Pancreas (tissue), 10 donors: Measurements from ENCODE around the gene IBA57. TPM values are rescaled to one million over a fixed set of nuclear protein-coding genes. Genes with fewer than 3 reads are reported as not detected.

Source experiments
- ATAC-seq, 4 donors: fragments of 200-7000 bp; cut with Tn5 transposase; one replicate each; pipeline versions ENCODE4 v1.8.0 to v1.9.1; 2020; ENCODE audit warnings: mild to moderate bottlenecking in 4 of 4, moderate library complexity in 4 of 4
- DNase-seq, 6 donors: peaks; one replicate each; pipeline ENCODE4 v3.0.0-alpha.2; 2020
- FAIRE-seq: peaks from 2 replicates; lab custom pipeline; 2012; peaks lifted over from hg19 to GRCh38; lab: Jason Lieb, UNC
- H3K27ac ChIP-seq, 4 donors: fragments of 200-600 bp; sonication (generic); 1 replicate in 3 of 4; 2 replicates in 1 of 4; pipeline versions ENCODE4 v1.5.0 to v1.8.0; 2020
- H3K27me3 ChIP-seq, 4 donors: fragments of 200-600 bp; one replicate each; pipeline ENCODE4 v1.8.0; 2021
- H3K36me3 ChIP-seq, 3 donors: fragments of 200-600 bp; sonication (generic) in 1 of 3; one replicate each; pipeline versions ENCODE4 v1.5.0 to v1.8.0; 2020 to 2021
- H3K4me1 ChIP-seq, 3 donors: fragments of 200-600 bp; one replicate each; pipeline ENCODE4 v1.8.0; 2021
- H3K4me3 ChIP-seq, 4 donors: fragments of 200-600 bp; sonication (generic) in 2 of 4; one replicate each; pipeline versions ENCODE4 v1.5.0 to v1.8.0; 2020 to 2021
- H3K9me3 ChIP-seq, 4 donors: fragments of 200-600 bp; one replicate each; pipeline ENCODE4 v1.8.0; 2021
- WGBS, 2 donors: extraction: QIAGEN DNeasy Blood & Tissue Kit; methylation state at CpG; one replicate each; pipeline ENCODE4 v1.1.7; 2013; 5-methylcytosine and 5-hydroxymethylcytosine counted together
- intact Hi-C, 3 donors: fragments of 100-400 bp; cut with DNase I; formaldehyde crosslinking; loops; one replicate each; pipeline versions ENCODE4 v1.11.1 to v1.14.2; 2022
- polyA plus RNA-seq, 2 donors: library from polyadenylated mRNA; stranded (reverse); fragments of 200-250 nt; gene quantifications; one replicate each; pipeline ENCODE4 v1.2.3, GENCODE V29; 2013
- total RNA-seq, 6 donors: library from RNA; stranded (reverse); fragmentation: NEBNext Ultra II Directional in 4 of 6; extraction: Animal tissue kit (Norgen Biotek cat#: 25700) in 4 of 6; gene quantifications; one replicate each; pipeline versions ENCODE4 v1.2.1 to v1.2.4, GENCODE V29; 2021 to 2023
- TF ChIP-seq, protein P1 (sequence below), 4 donors: fragments of 200-600 bp; sonication (generic) in 3 of 4; IDR thresholded peaks; one replicate each; pipeline versions ENCODE4 v1.5.0 to v1.8.0; 2021; ENCODE audit warnings: antibody characterized with exemption in 4 of 4
- donor health status: healthy with polysubstance abuse.
- donor health status: DM: no; HTN: no; CAD: no; lungs with moderate emphysema.
- donor health status: DM: no; HTN: no; CAD: no.
- donor health status: control.
- donor health status: control.
- donor health status: Bipolar disorder and iron deficiency.
- donor health status: DM: yes; HTN: yes; CAD: no.
- donor health status: DM: no; HTN: no; CAD: no.
- donor health status: DM: no; HTN: no; CAD: no.
- donor health status: DM: yes; HTN: yes; CAD: no.

IBA57 gene
- total and polyA plus RNA-seq, 8 donors, result 2.4 to 14.4 (median 7.0) TPM

DNA sequence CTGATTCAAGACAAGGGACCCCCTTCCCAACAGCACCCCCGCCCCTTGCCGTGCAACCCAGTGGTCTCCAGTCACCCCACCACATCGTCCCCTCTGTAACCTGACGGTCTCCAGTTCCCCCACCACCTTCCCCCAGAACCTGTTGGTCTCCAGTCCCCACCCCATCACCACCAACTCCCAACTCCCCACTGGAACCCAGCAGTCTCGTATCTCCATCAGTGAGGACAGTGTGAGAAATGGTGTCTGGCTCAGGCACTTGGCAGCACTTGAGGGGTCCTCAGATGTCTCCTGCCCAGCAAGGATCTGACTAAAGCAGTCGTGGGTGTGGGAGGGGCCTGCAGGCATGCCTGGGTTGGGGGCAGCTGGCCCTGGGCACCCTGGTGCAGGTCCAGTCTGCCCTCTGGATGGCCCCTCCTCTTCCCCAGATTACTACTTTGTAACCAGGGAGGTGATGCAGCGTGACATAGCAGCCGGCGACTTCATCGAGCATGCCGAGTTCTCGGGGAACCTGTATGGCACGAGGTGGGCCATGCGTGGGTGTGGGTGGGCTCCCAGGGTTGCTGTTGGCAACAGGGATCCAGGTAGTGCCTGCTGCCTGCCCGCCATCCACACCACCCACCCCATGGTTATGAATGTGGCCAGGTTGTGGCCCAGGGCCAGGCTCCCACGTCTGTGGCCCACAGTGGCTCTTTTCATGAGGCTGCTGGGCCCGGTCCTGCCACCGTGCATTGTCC, 19.0 kb upstream of the IBA57 start:
- peaks cover 0 to 23% (median 0%) of the 10 kb centered on the region in 3 donors for H3K36me3 ChIP-seq
- FAIRE-seq (no peak), ATAC-seq (no peak), DNase-seq (peak in 2 of 6 donors; percentile 12 to 17)
- no peaks in the 10 kb centered on the region for H3K9me3 ChIP-seq
- WGBS, 2 donors, result 90 to 92% methylated on average over 18 of the region's 18 CpGs
- H3K27ac ChIP-seq, result no peak overlapping the region
- intact Hi-C loops, result no loop called here
- no peaks in the 10 kb centered on the region for H3K27me3 ChIP-seq
- no peak overlapping the region for H3K4me3 ChIP-seq
- peaks cover 11 to 25% (median 23%) of the 10 kb centered on the region in 3 donors for H3K4me1 ChIP-seq
- TF ChIP-seq, protein P1, sequence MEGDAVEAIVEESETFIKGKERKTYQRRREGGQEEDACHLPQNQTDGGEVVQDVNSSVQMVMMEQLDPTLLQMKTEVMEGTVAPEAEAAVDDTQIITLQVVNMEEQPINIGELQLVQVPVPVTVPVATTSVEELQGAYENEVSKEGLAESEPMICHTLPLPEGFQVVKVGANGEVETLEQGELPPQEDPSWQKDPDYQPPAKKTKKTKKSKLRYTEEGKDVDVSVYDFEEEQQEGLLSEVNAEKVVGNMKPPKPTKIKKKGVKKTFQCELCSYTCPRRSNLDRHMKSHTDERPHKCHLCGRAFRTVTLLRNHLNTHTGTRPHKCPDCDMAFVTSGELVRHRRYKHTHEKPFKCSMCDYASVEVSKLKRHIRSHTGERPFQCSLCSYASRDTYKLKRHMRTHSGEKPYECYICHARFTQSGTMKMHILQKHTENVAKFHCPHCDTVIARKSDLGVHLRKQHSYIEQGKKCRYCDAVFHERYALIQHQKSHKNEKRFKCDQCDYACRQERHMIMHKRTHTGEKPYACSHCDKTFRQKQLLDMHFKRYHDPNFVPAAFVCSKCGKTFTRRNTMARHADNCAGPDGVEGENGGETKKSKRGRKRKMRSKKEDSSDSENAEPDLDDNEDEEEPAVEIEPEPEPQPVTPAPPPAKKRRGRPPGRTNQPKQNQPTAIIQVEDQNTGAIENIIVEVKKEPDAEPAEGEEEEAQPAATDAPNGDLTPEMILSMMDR (IDR thresholded peaks at IDR 0.05), result no peak

DNA sequence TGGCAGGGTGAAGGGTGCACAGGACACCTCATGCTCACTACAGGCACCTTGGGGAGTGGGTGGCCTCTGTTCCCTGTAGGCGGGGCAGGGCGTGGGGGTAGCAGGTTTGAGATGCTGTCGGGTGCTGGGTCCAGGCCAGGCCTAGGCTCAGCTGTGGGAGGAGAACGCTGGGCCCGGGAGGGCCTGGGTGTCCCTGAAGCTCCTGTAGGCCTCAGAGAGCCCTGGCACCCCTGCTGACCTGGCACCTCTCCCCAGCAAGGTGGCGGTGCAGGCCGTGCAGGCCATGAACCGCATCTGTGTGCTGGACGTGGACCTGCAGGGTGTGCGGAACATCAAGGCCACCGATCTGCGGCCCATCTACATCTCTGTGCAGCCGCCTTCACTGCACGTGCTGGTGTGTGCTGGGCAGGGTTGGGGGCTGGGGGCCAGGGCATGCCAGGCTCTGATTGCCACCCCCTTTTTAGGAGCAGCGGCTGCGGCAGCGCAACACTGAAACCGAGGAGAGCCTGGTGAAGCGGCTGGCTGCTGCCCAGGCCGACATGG, 18.4 kb upstream of the IBA57 start:
- H3K27ac ChIP-seq, result no peak overlapping the region
- H3K4me1 ChIP-seq, result peaks cover 8 to 19% (median 16%) of the 10 kb centered on the region in 3 donors
- H3K9me3 ChIP-seq, result no peaks in the 10 kb centered on the region
- 91% methylated on average over 20 of the region's 20 CpGs for WGBS, 2 donors
- FAIRE-seq (no peak), DNase-seq (peak in 4 of 6 donors; percentile 11 to 74 (median 22)), ATAC-seq (no peak)
- intact Hi-C loops, result no loop called here
- H3K27me3 ChIP-seq, result no peaks in the 10 kb centered on the region
- peaks cover 0 to 23% (median 0%) of the 10 kb centered on the region in 3 donors for H3K36me3 ChIP-seq
- no peak overlapping the region for H3K4me3 ChIP-seq
- TF ChIP-seq, protein P1 (IDR thresholded peaks at IDR 0.05), result no peak

DNA sequence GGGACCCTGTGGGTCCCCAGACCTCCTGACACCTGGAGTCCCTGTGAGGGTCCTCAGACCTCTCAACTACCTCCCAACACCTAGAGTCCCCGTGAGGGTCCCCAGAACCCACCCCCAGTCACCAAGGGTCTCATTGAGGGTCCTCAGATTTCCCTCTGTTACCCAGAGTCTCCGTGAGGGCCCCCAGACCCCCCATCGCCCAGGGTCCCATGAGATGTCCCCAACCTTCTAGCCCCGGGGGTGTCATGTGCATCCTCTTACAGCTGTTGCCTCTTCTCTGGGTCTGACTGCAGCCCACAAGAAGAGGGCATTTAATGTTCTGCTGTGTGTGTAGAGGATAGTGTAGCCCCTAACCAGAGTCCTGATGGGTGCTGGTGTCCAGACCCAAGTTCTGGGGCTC, 17.8 kb upstream of the IBA57 start:
- no peak overlapping the region for H3K4me3 ChIP-seq
- WGBS, 2 donors, result 79 to 87% methylated on average over 3 to 4 of the region's 4 CpGs
- no peak overlapping the region for H3K27ac ChIP-seq
- H3K9me3 ChIP-seq, result no peaks in the 10 kb centered on the region
- intact Hi-C loops, result no loop called here
- H3K36me3 ChIP-seq, result peaks cover 0 to 23% (median 0%) of the 10 kb centered on the region in 3 donors
- DNase-seq (no peak), FAIRE-seq (no peak), ATAC-seq (no peak)
- TF ChIP-seq, protein P1 (IDR thresholded peaks at IDR 0.05), result no peak
- H3K27me3 ChIP-seq, result no peaks in the 10 kb centered on the region
- peaks cover 3 to 13% (median 11%) of the 10 kb centered on the region in 3 donors for H3K4me1 ChIP-seq

GRCh38 chr1:228148196-228148861, 17.3 kb upstream of the IBA57 start:
- TF ChIP-seq, protein P1 (IDR thresholded peaks at IDR 0.05), result no peak
- intact Hi-C loops, result no loop called here
- H3K4me3 ChIP-seq, result no peak overlapping the region
- DNase-seq (peak in 4 of 6 donors; percentile 11 to 62 (median 36)), ATAC-seq (no peak), FAIRE-seq (no peak)
- no peaks in the 10 kb centered on the region for H3K27me3 ChIP-seq
- no peaks in the 10 kb centered on the region for H3K9me3 ChIP-seq
- H3K27ac ChIP-seq, result no peak overlapping the region
- peaks cover 0 to 8% (median 5%) of the 10 kb centered on the region in 3 donors for H3K4me1 ChIP-seq
- 75 to 80% methylated on average over 18 of the region's 18 CpGs for WGBS, 2 donors
- H3K36me3 ChIP-seq, result peaks cover 0 to 23% (median 0%) of the 10 kb centered on the region in 3 donors
